NCI-H526 treated with DMSO at 0.1 percent for 48 hours (cell line): ENCODE data around the gene ADAT3.
A peak's percentile ranks its signal among the peaks of the same experiment; 100 is the strongest.
"Not testable (repeated sequence)": the region's sequence is repeated elsewhere in the genome, so short reads cannot be mapped to it uniquely, and the experiment has no call there.

Experiments
- DNase-seq: peaks from one replicate; lab custom pipeline; 2025; lab: John Stamatoyannopoulos, UW

ADAT3 gene

GRCh38 chr19:1882786-1883692 is 22.2 kb upstream of the ADAT3 start:
- no peak for DNase-seq

GRCh38 chr19:1883784-1884183 is 21.4 kb upstream of the ADAT3 start:
- DNase-seq = no peak

- DNase-seq = no peak
Observed at GRCh38 chr19:1884291-1884718, 20.9 kb upstream of the ADAT3 start.

GRCh38 chr19:1884719-1885334 is 20.4 kb upstream of the ADAT3 start:
- no peak for DNase-seq

DNA sequence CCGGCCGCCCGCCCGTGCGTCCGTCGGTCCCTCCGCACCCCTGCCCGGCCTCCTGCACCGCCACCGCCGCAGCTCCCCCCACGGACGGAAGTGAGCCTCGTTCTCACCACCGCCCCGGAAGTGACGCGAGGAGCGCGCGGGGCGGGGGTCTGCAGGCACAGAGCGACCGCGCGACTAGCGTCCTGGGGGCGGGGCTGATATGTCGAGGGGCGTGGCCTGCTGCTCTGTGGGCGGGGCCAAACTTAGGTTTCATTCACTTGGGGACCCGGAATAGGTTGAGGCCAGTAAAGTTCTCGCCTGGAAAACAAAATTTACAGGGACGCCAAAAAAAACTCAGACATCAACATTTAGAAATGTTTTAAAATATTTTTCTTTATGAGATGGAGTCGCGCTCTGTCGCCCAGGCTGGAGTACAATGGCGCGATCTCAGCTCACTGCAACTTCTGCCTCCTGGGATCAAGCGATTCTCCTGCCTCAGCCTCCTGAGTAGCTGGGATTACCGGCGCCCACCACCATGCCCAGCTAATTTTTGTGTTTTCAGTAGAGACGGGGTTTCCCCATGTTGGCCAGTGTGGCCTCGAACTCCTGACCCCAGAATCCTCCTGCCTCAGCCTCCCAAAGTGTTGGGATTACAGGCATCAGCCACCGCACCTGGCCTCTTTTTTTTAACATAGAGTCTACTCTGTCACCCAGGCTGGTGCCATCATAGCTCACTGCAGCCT is 19.6 kb upstream of the ADAT3 start, which contains the start of gene ABHD17A:
Gene ABHD17A (minus strand): TSS at position 99 of the 722 bp plus-strand sequence. CDS start 3,930 bp downstream, outside the sequence.
- peak; percentile 39 for DNase-seq

DNA sequence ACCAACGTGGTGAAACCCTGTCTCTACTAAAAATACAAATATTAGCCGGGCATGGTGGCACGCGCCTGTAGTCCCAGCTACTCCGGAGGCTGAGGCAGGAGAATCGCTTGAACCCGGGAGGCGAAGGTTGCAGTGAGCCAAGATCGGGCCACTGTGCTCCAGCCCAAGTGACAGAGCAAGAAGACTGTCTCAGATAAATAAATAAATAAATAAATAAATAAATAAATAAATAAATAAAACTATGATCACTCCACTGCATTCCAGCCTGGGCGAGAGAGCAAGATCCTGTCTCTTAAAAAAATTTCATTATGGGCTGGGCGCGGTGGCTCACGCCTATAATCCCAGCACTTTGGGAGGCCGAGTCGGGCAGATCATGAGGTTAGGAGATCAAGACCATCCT is 18.8 kb upstream of the ADAT3 start:
- not testable (repeated sequence) for DNase-seq

GRCh38 chr19:1888385-1888784 is 16.8 kb upstream of the ADAT3 start:
- no peak for DNase-seq

GRCh38 chr19:1889907-1890306 is 15.3 kb upstream of the ADAT3 start:
- DNase-seq = no peak

DNA sequence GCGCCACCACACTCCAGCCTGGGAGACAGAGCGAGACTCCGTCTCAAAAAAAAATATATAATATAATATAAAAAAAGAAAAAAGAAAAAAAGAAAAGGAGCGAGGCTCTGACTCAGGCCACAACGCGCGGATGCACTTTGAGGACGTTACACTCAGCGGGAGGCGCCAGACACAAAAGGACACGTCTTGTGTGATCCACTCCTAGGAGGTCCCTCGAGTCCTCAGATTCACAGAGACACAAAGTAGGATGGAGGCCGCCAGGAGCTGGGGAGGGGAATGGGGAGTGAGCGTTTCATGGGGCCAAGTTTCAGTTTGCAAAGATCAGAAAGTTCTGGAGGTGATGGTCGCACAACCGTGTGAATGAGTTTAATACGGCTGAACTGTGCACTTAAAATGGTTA is 11.4 kb upstream of the ADAT3 start:
- DNase-seq = no peak

DNA sequence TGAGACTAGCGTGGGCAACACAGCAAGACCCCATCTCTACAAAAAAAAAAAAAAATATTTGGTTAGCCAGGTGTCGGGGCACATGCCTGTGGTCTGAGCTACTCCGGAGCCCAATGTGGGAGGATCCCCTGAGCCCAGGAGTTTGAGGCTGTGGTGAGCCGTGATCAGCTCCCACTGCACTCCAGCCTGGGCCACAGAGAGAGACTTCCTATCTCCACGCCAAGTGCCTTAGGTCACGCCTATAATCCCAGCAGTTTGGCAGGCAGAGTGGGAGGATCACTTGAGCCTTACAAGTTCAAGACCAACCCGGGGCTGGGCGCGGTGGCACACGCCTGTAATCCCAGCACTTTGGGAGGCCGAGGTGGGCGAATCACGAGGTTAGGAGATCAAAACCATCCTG is 8.7 kb upstream of the ADAT3 start:
- DNase-seq = no peak

DNA sequence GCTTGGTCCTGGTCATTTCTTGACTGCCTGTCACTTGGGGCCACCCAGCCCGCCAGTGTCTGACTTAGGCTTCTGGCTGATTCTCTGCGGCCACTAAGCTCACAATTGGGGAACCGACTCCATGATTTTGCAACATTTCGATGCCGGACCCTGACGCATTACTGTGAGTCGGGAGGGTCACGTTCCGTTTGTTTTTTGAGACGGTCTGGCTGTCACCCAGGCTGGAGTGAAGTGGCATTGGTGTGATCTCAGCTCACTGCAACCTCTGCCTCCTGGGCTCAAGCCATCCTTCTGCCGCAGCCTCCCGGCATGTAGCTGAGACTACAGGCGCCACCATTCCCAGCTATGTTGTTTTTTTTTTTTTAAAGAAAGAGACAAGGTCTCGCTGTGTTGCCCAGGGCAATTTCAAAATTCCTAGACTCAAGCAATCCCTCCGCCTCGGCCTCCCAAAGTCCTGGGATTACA is 3.2 kb upstream of the ADAT3 start:
- no peak for DNase-seq

- no peak for DNase-seq
Observed at GRCh38 chr19:1902923-1903322, 2.3 kb upstream of the ADAT3 start.

DNA sequence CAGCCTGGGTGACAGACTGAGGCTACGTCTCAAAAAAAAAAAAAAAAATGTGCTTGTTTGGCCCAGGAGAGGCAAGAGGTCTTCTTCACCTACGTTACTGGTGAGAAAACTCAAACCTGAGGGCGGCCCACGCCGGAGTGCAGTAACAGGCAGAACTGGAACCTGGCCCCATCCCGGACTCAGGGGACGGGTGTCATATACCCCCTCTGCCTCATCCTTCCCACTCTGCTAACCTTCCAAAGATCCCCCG is 414 bp upstream of the ADAT3 start:
- DNase-seq = no peak

DNA sequence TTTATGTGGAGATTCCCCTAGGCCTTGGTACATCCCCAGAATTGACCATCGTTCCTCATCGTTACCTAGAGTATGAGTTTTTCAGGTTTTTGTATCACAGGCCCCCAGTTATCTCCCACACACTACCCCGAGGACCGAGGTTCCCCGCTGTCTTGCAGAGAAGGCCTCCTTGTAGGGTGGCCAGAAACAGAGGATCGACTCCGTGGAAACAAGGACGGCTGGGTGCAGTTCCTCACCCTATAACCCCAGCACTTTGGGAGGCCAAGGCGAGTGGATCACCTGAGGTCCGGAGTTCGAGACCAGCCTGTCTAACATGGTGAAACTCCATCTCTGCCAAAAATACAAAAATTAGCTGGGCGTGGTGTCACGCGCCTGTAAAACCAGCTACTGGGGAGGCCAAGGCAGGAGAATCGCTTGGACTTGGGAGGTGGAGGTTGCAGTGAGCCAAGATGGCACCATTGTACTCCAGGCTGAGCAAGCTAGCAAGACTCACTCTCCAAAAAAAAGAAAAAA is 720 bp downstream of the ADAT3 start:
- DNase-seq = no peak

- DNase-seq = no peak
Observed at GRCh38 chr19:1906985-1907562, 1.9 kb downstream of the ADAT3 start.

- no peak for DNase-seq
Observed at GRCh38 chr19:1907563-1908363, 2.6 kb downstream of the ADAT3 start.

DNA sequence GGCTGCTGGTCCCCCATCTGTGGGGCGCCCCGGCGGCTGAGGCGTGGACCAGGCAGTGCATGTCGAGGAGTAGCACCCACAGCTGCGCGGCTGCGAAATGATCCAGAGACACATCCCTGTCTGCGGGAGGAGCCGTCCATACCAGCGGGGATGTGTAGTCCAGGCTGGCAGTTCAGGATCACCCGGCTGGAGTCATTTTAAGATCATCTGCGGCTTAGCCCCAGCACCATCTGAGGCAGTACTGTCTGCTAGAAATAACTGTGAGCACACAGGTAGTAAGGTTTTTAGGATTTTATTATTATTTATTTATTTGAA is 3.1 kb downstream of the ADAT3 start:
- no peak for DNase-seq

- DNase-seq = no peak
Observed at GRCh38 chr19:1909761-1910080, 4.5 kb downstream of the ADAT3 start.

- DNase-seq = no peak
Observed at GRCh38 chr19:1910177-1910576, 5.0 kb downstream of the ADAT3 start.

DNA sequence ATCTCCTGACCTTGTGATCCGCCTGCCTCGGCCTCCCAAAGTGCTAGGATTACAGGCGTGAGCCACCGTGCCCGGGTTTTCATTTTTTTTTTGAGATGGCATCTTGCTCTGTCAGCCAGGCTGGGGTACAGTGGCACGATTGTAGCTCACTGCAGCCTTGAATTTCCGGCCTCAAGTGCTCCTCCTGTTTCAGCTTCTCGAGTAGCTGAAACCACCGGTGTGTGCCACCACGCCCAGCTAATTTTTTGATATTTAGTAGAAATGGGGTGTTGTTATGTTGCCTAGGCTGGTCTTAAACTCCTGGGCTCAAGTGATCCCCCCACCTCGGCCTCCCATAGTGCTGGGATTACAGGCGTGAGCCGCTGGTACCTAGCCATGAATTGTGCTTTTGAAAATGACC is 5.9 kb downstream of the ADAT3 start:
- no peak for DNase-seq

- DNase-seq = no peak
Observed at GRCh38 chr19:1911995-1912394, 6.8 kb downstream of the ADAT3 start.
